Neural crest cell (in vitro differentiated cells): ENCODE data around the gene MARCHF2. TPM values are rescaled to one million over a fixed set of nuclear protein-coding genes. Genes with fewer than 3 reads are reported as not detected.

Source experiments
- DNase-seq: peaks from one replicate; pipeline ENCODE4 v3.0.0; 2021; ENCODE audit warnings: low read depth, mixed read lengths, low spot score
- H3K27ac Mint-ChIP-seq: one replicate; pipeline ENCODE4 v1.8.0; 2021; ENCODE audit warnings: mild to moderate bottlenecking, mixed read lengths; ENCODE audit not compliant: unreplicated experiment
- H3K27me3 Mint-ChIP-seq: 2 replicates; pipeline ENCODE4 v1.8.0; 2021; ENCODE audit warnings: low read depth, mild to moderate bottlenecking, mixed read lengths
- H3K36me3 Mint-ChIP-seq: 2 replicates; pipeline ENCODE4 v1.8.0; 2021; ENCODE audit warnings: low read depth, mild to moderate bottlenecking, mixed read lengths
- H3K4me1 Mint-ChIP-seq: 2 replicates; pipeline ENCODE4 v1.8.0; 2021; ENCODE audit warnings: mixed read lengths
- H3K4me3 Mint-ChIP-seq: one replicate; pipeline ENCODE4 v1.8.0; 2021; ENCODE audit warnings: mild to moderate bottlenecking, mixed read lengths
- H3K9me3 Mint-ChIP-seq: 2 replicates; pipeline ENCODE4 v1.8.0; 2021; ENCODE audit warnings: mixed read lengths
- total RNA-seq: library from RNA; stranded (reverse); gene quantifications from 2 replicates; pipeline ENCODE4 v1.2.1, GENCODE V29; 2021
- TF ChIP-seq, protein P1 (sequence below): fragments of 200-600 bp; sonication (generic); conservative IDR thresholded peaks from 2 replicates; pipeline ENCODE4 v1.5.0; 2021; ENCODE audit warnings: antibody characterized with exemption, mild to moderate bottlenecking

MARCHF2 gene
- total RNA-seq, 1 donor from 2014 or later, result 13.6 TPM

DNA sequence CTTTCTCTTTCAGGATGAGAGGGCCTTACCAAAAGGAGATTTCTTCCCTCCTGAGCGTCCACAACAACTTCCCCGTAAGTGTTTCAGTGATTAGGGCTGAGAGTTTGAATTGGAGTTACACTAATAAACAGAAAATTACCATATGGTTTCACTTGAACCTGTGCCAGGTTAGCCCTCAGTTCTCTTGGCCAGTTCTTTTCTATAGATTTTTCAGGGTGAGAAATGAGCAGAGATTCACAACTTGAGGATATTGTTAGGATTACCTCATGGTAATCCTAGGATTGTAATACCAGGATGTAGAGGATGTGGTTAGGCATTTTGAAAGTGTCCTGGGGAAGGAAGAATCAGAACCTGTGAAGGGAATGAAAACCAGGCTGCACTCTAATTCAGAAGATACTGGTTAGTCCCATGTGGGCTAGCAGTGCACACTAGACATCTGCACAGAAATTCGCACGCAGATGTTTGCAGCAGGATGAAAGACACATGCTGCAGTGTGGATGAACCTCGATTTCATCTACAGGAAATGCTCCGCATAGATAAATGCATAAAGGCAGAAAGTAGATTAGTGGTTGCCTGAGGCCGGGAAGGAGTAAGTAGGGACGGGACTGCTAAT, 55.8 kb downstream of the MARCHF2 start:
- Mint-ChIP-seq H3K36me3 (peaks cover 44% of the 10 kb centered on the region), H3K27ac (no peak overlapping the region), H3K27me3 (no peaks in the 10 kb centered on the region), H3K4me1 (peaks cover 9% of the 10 kb centered on the region), H3K4me3 (no peak overlapping the region), H3K9me3 (no peaks in the 10 kb centered on the region)
- TF ChIP-seq, protein P1, sequence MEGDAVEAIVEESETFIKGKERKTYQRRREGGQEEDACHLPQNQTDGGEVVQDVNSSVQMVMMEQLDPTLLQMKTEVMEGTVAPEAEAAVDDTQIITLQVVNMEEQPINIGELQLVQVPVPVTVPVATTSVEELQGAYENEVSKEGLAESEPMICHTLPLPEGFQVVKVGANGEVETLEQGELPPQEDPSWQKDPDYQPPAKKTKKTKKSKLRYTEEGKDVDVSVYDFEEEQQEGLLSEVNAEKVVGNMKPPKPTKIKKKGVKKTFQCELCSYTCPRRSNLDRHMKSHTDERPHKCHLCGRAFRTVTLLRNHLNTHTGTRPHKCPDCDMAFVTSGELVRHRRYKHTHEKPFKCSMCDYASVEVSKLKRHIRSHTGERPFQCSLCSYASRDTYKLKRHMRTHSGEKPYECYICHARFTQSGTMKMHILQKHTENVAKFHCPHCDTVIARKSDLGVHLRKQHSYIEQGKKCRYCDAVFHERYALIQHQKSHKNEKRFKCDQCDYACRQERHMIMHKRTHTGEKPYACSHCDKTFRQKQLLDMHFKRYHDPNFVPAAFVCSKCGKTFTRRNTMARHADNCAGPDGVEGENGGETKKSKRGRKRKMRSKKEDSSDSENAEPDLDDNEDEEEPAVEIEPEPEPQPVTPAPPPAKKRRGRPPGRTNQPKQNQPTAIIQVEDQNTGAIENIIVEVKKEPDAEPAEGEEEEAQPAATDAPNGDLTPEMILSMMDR, result no peak
- no peak for DNase-seq

DNA sequence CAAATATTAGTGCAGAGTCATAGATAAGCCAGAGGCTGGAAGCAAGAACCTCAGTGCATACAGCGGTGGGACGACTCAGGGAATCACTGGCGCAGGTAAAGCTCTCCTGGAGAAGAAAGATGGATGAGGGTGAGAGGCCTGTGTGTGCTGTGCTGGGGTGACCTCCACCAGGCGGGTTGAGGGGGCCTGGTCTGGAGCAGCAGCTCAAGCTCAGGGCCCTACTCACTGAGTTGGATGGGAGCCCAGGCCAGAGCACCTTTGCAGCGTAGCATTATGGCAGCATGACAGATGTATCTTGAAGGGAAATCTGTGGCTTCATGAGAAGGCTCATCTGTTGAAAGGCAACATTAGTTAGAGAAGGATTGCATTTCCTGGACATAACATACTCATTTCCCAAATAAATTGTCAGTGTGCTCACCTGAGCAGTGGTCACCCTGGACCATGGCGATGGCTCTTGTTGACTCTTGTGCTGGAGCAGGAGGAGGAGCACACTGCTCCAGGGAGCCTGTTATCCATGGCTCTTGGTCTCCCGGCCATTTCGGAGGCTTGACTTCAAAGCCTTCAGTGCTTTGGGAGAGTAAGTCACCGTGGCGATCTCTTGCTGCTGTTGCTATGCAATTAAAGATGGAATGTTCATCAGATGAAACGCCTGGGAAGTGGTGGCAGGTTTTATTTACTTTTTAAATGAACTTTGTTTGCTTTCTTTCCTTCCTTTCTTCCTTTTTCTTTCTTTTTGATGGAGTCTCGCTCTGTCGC, 56.7 kb downstream of the MARCHF2 start:
- DNase-seq, result no peak
- no peak overlapping the region for H3K4me3 Mint-ChIP-seq
- no peak overlapping the region for H3K27ac Mint-ChIP-seq
- TF ChIP-seq, protein P1, result no peak
- no peaks in the 10 kb centered on the region for H3K9me3 Mint-ChIP-seq
- peaks cover 46% of the 10 kb centered on the region for H3K36me3 Mint-ChIP-seq
- H3K4me1 Mint-ChIP-seq, result peaks cover 9% of the 10 kb centered on the region
- no peaks in the 10 kb centered on the region for H3K27me3 Mint-ChIP-seq

DNA sequence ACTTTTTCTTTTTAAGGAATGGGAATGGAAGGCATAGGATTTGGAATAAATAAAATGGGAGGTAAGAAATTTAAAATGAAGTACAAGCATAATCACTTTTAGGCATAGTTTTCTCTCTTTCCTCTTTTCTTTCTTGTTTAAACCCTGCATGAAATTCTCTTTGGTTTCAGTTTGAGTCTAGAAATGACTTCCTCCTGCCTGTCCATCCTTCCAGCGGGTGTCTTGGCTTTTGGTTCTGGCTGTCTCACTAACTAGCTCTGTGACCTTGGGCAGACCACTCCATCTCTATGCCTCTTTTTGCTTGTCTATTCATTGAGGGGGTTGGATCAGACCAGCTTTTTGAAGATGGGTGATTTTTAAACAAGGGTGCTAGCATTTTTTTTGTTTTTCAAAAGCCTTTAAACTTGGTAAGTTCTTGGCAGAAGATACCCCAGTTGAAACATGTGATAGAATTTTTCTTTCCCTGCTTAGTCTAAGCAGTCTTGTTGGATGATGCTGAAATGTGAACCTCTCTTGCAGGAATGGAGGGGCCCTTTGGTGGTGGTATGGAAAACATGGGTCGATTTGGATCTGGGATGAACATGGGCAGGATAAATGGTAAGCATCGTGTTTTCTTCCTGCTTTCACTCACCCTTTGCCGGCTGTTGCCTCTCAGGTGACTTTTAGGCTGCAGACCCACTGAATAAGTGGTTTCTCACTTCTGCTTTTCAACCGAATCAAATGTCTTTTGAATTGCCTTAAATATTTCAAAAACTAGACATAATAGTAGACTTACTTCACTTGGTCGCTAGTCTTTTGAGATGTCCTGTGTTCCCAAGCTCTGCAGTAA, 60.8 kb downstream of the MARCHF2 start:
- Mint-ChIP-seq H3K36me3 (peaks cover 39% of the 10 kb centered on the region), H3K9me3 (no peaks in the 10 kb centered on the region), H3K27ac (no peak overlapping the region), H3K27me3 (no peaks in the 10 kb centered on the region), H3K4me1 (peaks cover 20% of the 10 kb centered on the region), H3K4me3 (no peak overlapping the region)
- no peak for DNase-seq
- TF ChIP-seq, protein P1, result no peak

DNA sequence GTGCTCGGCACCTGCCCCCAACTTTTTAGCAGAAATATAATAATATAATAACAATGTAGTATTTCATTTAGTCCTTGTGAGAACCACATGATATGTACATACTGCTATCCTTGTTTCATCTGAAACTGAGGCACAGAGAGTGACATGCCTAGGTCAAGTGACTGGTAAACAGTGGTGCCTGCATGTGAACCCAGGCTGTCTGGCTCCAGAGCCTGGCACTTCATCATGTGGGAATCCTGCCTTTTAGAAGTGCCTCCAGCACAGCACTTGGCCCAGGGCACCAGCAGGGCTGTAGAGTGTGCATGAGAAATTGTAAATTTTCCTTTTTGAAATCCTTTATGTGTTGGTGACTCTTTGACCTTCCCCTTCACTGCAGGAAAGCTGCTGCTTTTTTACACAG, 61.9 kb downstream of the MARCHF2 start:
- peaks cover 11% of the 10 kb centered on the region for H3K4me1 Mint-ChIP-seq
- H3K9me3 Mint-ChIP-seq, result no peaks in the 10 kb centered on the region
- H3K27ac Mint-ChIP-seq, result no peak overlapping the region
- no peaks in the 10 kb centered on the region for H3K27me3 Mint-ChIP-seq
- no peak overlapping the region for H3K4me3 Mint-ChIP-seq
- H3K36me3 Mint-ChIP-seq, result peaks cover 32% of the 10 kb centered on the region
- TF ChIP-seq, protein P1, result no peak
- no peak for DNase-seq

DNA sequence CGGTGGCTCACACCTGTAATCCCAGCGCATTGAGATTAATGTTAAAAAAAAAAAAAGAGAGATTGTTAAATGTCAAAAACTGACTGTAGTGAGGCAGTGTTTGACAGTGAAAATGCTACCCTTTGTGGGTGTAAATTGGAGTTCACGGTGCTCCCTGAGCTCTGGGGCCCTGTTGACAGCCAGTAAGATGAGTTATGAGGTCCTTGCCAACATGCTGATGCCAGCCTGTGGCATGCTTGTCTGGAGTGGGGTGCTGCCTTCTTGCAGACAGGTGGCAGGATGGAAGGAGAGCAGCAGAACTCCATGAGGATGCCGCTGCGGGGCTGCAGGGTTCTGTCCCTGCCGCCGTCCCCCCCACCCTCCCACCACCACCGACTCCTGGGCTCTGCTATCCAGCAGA, 63.4 kb downstream of the MARCHF2 start:
- Mint-ChIP-seq H3K4me1 (peaks cover 11% of the 10 kb centered on the region), H3K4me3 (no peak overlapping the region), H3K27ac (no peak overlapping the region), H3K9me3 (no peaks in the 10 kb centered on the region), H3K36me3 (peaks cover 28% of the 10 kb centered on the region), H3K27me3 (no peaks in the 10 kb centered on the region)
- TF ChIP-seq, protein P1, result no peak
- DNase-seq, result no peak
